ENCODE measurements around the gene OPTN.

DNA sequence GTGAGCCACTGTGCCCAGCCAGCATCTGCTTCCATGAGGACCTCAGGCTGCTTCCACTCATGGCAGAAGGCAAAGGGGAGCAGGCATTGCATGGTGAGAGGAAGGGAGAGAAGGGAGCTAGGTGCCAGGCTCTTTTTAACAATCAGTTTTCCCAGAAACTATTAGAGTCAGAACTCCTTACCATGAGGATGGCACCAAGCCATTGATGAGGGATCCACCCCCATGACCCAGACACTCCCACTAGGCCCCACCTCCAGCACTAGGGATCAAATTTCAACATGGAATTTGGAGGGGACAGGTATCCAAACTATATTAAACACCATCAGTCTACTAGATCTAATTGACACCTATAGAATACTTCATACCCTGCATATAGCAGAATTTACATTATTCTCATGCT, 47.2 kb downstream of the OPTN start:
- TF ChIP-seq CTCF (IDR thresholded peaks at IDR 0.05) (no peak), POLR2A (IDR thresholded peaks at IDR 0.05) (no peak)
